HCT116 (cell line): Measurements from ENCODE around the gene MON1B. TPM values are rescaled to one million over a fixed set of nuclear protein-coding genes. Genes with fewer than 3 reads are reported as not detected.

Source experiments
- ATAC-seq: fragments of 200-7000 bp; cut with Tn5 transposase; 2 replicates; pipeline ENCODE4 v1.9.1; 2020; ENCODE audit warnings: mild to moderate bottlenecking, moderate library complexity
- BruUV-seq: library from RNA; stranded (reverse); fragments of 400-500 nt; replicated peaks from 2 replicates; lab custom pipeline; 2021; lab: Mats Ljungman, UMichigan
- CTCF ChIA-PET: fragments of 300-600 bp; sonication (Branson Sonifier 250); formaldehyde crosslinking; loops from one replicate; lab custom pipeline; 2021; ENCODE audit warnings: antibody characterized with exemption; lab: Charles Lee
- POLR2A ChIA-PET: fragments of 300-600, 350-600 bp; sonication (Branson Sonifier 250); formaldehyde crosslinking; loops from one replicate; lab custom pipeline; 2021; ENCODE audit warnings: antibody characterized with exemption; lab: Charles Lee
- RAD21 ChIA-PET, 2 experiments: fragments of 300-600 bp; sonication (Branson Sonifier 250); formaldehyde crosslinking; loops; one replicate each; lab custom pipeline; 2023; ENCODE audit warnings: low total read pairs in 2 of 2; ENCODE audit not compliant: uncharacterized antibody in 2 of 2, unreplicated experiment in 2 of 2, low non-redundant PET in 1 of 2; lab: Charles Lee
- DNase-seq: peaks from one replicate; pipeline ENCODE4 v3.0.0-alpha.2; 2010; ENCODE audit warnings: low read depth, low spot score
- H2AFZ ChIP-seq: fragments of 200-600 bp; shearing (Covaris generic), sonication (generic); 2 replicates; pipeline ENCODE4 v1.6.1; 2017; ENCODE audit warnings: low read depth, mixed run types, mixed read lengths, antibody characterized with exemption, low read length; ENCODE audit not compliant: poor library complexity, severe bottlenecking
- H3K27ac ChIP-seq: 2 replicates; pipeline ENCODE4 v1.5.1; 2012; ENCODE audit warnings: low read depth, low read length
- H3K27me3 ChIP-seq: fragments of 200-600 bp; sonication (generic); 2 replicates; pipeline ENCODE4 v1.6.1; 2016; ENCODE audit warnings: mixed run types, low read length, mixed read lengths; ENCODE audit not compliant: insufficient read depth
- H3K36me3 ChIP-seq, 2 experiments: fragments of 200-500 bp in 1 of 2; fragments of 200-600 bp in 1 of 2; sonication (Bioruptor generic) in 1 of 2; sonication (generic) in 1 of 2; 2 replicates each; pipeline versions ENCODE4 v1.5.1 to v1.6.1; 2014 to 2016; ENCODE audit warnings: low read length in 2 of 2, inconsistent platforms in 1 of 2, mixed read lengths in 1 of 2, mixed run types in 1 of 2; ENCODE audit not compliant: insufficient read depth in 2 of 2, control insufficient read depth in 1 of 2
- H3K4me1 ChIP-seq, 2 experiments: fragments of 200-600 bp in 1 of 2; sonication (generic) in 1 of 2; 2 replicates each; pipeline versions ENCODE4 v1.5.1 to v1.6.1; 2012 to 2017; ENCODE audit warnings: low read length in 2 of 2, inconsistent platforms in 1 of 2, mild to moderate bottlenecking in 1 of 2, mixed read lengths in 1 of 2, mixed run types in 1 of 2, moderate library complexity in 1 of 2; ENCODE audit not compliant: insufficient read depth in 2 of 2, control insufficient read depth in 1 of 2
- H3K4me2 ChIP-seq: fragments of 200-600 bp; sonication (generic); 2 replicates; pipeline ENCODE4 v1.6.1; 2017; ENCODE audit warnings: mixed run types, low read length, mixed read lengths
- H3K4me3 ChIP-seq, 2 experiments: fragments of 200-600 bp in 1 of 2; sonication (generic) in 1 of 2; replicated peaks in 1 of 2; 2 replicates each; pipeline ENCODE4 v1.5.1; 2011 to 2016; ENCODE audit warnings: low read length in 2 of 2, control low read depth in 1 of 2, low read depth in 1 of 2, mild to moderate bottlenecking in 1 of 2, mixed read lengths in 1 of 2, mixed run types in 1 of 2
- H3K79me2 ChIP-seq: fragments of 200-600 bp; sonication (generic); 2 replicates; pipeline ENCODE4 v1.6.1; 2017; ENCODE audit warnings: mild to moderate bottlenecking, mixed run types, low read length, moderate library complexity, mixed read lengths; ENCODE audit not compliant: insufficient read depth
- H3K9ac ChIP-seq: fragments of 200-600 bp; sonication (generic); 2 replicates; pipeline ENCODE4 v1.6.1; 2016; ENCODE audit warnings: low read length, mixed read lengths
- H3K9me2 ChIP-seq: fragments of 200-600 bp; sonication (generic), shearing (Covaris generic); 2 replicates; pipeline ENCODE4 v1.6.1; 2017; ENCODE audit warnings: mixed run types, mild to moderate bottlenecking, moderate library complexity; ENCODE audit not compliant: insufficient read depth
- H3K9me3 ChIP-seq, 2 experiments: fragments of 200-500 bp in 1 of 2; fragments of 200-600 bp in 1 of 2; sonication (Bioruptor generic) in 1 of 2; sonication (generic) in 1 of 2; 2 replicates each; pipeline ENCODE4 v1.6.1; 2014 to 2017; ENCODE audit warnings: low read length in 2 of 2, mixed read lengths in 2 of 2, inconsistent platforms in 1 of 2, low read depth in 1 of 2, mild to moderate bottlenecking in 1 of 2, mixed run types in 1 of 2, moderate library complexity in 1 of 2; ENCODE audit not compliant: control insufficient read depth in 1 of 2, insufficient read depth in 1 of 2
- H4K20me1 ChIP-seq: fragments of 200-600 bp; sonication (generic), shearing (Covaris generic); 2 replicates; pipeline ENCODE4 v1.6.1; 2017; ENCODE audit warnings: mixed run types, mild to moderate bottlenecking, moderate library complexity; ENCODE audit not compliant: insufficient read depth
- ELF1 ChIP-seq: IDR thresholded peaks from 2 replicates; pipeline ENCODE4 v1.6.1; 2012; ENCODE audit warnings: low read depth, borderline replicate concordance
- EZH2 ChIP-seq: fragments of 200-600 bp; sonication (generic); IDR thresholded peaks from 2 replicates; pipeline ENCODE4 v1.6.1; 2017; ENCODE audit warnings: antibody characterized with exemption, mixed run types
- FOSL1 ChIP-seq: IDR thresholded peaks from 2 replicates; pipeline ENCODE4 v1.6.1; 2012; ENCODE audit warnings: low read depth
- RAD21 ChIP-seq: IDR thresholded peaks from 2 replicates; pipeline ENCODE4 v1.6.1; 2012; ENCODE audit warnings: low read depth, mild to moderate bottlenecking
- SIN3A ChIP-seq: IDR thresholded peaks from 2 replicates; pipeline ENCODE4 v1.6.1; 2012; ENCODE audit warnings: low read depth
- SP1 ChIP-seq: IDR thresholded peaks from 2 replicates; pipeline ENCODE4 v1.6.1; 2012; ENCODE audit warnings: low read depth
- YY1 ChIP-seq: IDR thresholded peaks from 2 replicates; pipeline ENCODE4 v1.6.1; 2011; ENCODE audit warnings: low read length, low read depth, moderate library complexity, mild to moderate bottlenecking; ENCODE audit not compliant: insufficient replicate concordance; ENCODE audit errors: extremely low read depth
- ZBTB33 ChIP-seq: IDR thresholded peaks from 2 replicates; pipeline ENCODE4 v1.6.1; 2011; ENCODE audit warnings: mild to moderate bottlenecking, low read length, moderate library complexity; ENCODE audit not compliant: insufficient replicate concordance; ENCODE audit errors: extremely low read depth
- intact Hi-C: fragments of 100-400 bp; cut with micrococcal nuclease; formaldehyde crosslinking; loops from 2 replicates; pipeline ENCODE4 v1.10.0; 2022
- total RNA-seq: library from RNA; stranded (reverse); gene quantifications from one replicate; pipeline ENCODE4 v1.2.1, GENCODE V29; 2021; ENCODE audit not compliant: unreplicated experiment

The MON1B gene
- total RNA-seq, 1 experiment from 2014 or later, result 34.7 TPM

DNA sequence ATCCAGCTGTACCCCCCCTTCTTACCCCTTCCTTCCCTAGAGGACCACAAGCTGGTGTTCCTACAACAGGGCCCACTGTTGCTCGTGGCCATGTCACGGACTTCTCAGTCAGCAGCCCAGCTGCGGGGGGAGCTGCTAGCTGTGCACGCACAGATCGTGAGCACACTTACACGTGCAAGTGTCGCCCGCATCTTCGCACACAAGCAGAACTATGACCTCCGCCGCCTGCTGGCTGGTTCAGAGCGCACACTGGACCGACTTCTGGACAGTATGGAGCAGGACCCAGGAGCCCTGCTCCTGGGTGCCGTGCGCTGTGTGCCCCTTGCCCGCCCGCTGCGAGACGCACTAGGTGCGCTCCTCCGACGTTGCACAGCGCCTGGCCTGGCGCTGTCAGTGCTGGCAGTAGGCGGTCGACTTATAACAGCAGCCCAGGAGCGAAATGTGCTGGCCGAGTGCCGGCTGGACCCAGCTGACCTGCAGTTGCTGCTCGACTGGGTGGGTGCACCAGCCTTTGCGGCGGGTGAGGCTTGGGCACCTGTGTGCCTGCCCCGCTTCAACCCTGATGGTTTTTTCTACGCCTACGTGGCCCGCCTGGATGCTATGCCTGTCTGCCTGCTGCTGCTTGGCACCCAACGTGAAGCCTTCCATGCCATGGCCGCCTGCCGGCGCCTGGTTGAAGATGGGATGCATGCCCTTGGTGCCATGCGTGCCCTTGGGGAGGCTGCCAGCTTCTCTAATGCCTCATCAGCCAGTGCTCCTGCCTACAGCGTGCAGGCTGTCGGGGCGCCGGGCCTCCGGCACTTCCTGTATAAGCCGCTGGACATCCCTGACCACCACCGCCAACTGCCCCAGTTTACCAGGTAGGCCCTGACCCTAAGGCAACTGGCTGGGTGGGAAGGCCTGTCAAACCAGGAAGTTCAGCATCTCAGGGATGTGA lies 3.6 kb downstream of the MON1B start:
- ChIA-PET CTCF (interaction anchor here (0.6 kb wide), 1 partner anchor 150 kb away, joined by 3 read pairs; no protein-coding TSS in a partner anchor), RAD21 (no interaction called here), POLR2A (no interaction called here)
- Histone ChIP-seq H3K79me2 (peaks cover 25% of the 10 kb centered on the region), H3K27ac (no peak overlapping the region), H3K4me2 (no peak overlapping the region), H4K20me1 (no peaks in the 10 kb centered on the region), H3K9ac (no peak overlapping the region), H3K9me2 (0 out of 2 replicates have a peak, but pooled peaks cover 4% of the 10 kb centered on the region), H3K9me3 (no peaks in the 10 kb centered on the region), H3K27me3 (no peaks in the 10 kb centered on the region), H3K4me3 (no peak overlapping the region), H3K36me3 (peaks cover 13 to 18% of the 10 kb centered on the region in 2 experiments; a peak in 3 of 4 replicates), H2AFZ (no peak overlapping the region), H3K4me1 (peaks cover 4 to 13% of the 10 kb centered on the region in 2 experiments; a peak in 3 of 4 replicates)
- no TSS peak for BruUV-seq
- no peak for DNase-seq
- no peak for ATAC-seq
- intact Hi-C loops, result no loop called here
- TF ChIP-seq RAD21, result no peak
- TF ChIP-seq EZH2, result no peak
- TF ChIP-seq YY1, result no peak
- TF ChIP-seq SP1, result no peak
- TF ChIP-seq ELF1, result no peak
- TF ChIP-seq FOSL1, result no peak
- TF ChIP-seq ZBTB33, result no peak
- no peak for TF ChIP-seq SIN3A
